HEK293T (cell line): ENCODE data around the gene GCNA.
"Not testable (repeated sequence)": the region's sequence is repeated elsewhere in the genome, so short reads cannot be mapped to it uniquely, and the experiment has no call there.

Experiments used
- CTCF ChIA-PET: fragments of 350-600 bp; formaldehyde crosslinking; extraction: SDS; loops from one replicate; lab custom pipeline; 2021; ENCODE audit warnings: antibody characterized with exemption, inconsistent platforms; lab: Yijun Ruan, JAX
- POLR2A ChIA-PET: fragments of 350-600 bp; formaldehyde crosslinking; extraction: SDS; loops from one replicate; lab custom pipeline; 2020; ENCODE audit warnings: antibody characterized with exemption, inconsistent platforms; lab: Yijun Ruan, JAX
- DNase-seq: peaks from one replicate; pipeline ENCODE4 v3.0.0; 2012; ENCODE audit warnings: mixed read lengths; ENCODE audit errors: extremely low spot score
- ARNT ChIP-seq: fragments of 450-650 bp; IDR thresholded peaks from 2 replicates; pipeline ENCODE4 v1.6.1; 2017; ENCODE audit warnings: mild to moderate bottlenecking
- BHLHE40 ChIP-seq: fragments of 450-650 bp; IDR thresholded peaks from 2 replicates; pipeline ENCODE4 v1.6.1; 2016; ENCODE audit warnings: mild to moderate bottlenecking, moderate library complexity, borderline replicate concordance
- CTBP1 ChIP-seq: fragments of 450-650 bp; IDR thresholded peaks from 2 replicates; pipeline ENCODE4 v1.6.1; 2016; ENCODE audit warnings: borderline replicate concordance
- ELF4 ChIP-seq: fragments of 450-650 bp; IDR thresholded peaks from 2 replicates; pipeline ENCODE4 v1.6.1; 2017; ENCODE audit warnings: antibody characterized with exemption
- FOXA1 ChIP-seq: fragments of 450-650 bp; IDR thresholded peaks from 2 replicates; pipeline ENCODE4 v1.6.1; 2016; ENCODE audit warnings: mild to moderate bottlenecking
- FOXK2 ChIP-seq: fragments of 450-650 bp; IDR thresholded peaks from 2 replicates; pipeline ENCODE4 v1.6.1; 2016; ENCODE audit warnings: mild to moderate bottlenecking
- FOXM1 ChIP-seq: fragments of 450-650 bp; IDR thresholded peaks from 2 replicates; pipeline ENCODE4 v1.6.1; 2017; ENCODE audit warnings: mild to moderate bottlenecking, borderline replicate concordance
- HDGF ChIP-seq: fragments of 450-650 bp; IDR thresholded peaks from 2 replicates; pipeline ENCODE4 v1.6.1; 2017; ENCODE audit warnings: antibody characterized with exemption, borderline replicate concordance
- L3MBTL2 ChIP-seq: fragments of 450-650 bp; conservative IDR thresholded peaks from 2 replicates; pipeline ENCODE4 v1.6.1; 2016; ENCODE audit warnings: mild to moderate bottlenecking
- LEF1 ChIP-seq: fragments of 450-650 bp; IDR thresholded peaks from 2 replicates; pipeline ENCODE4 v1.6.1; 2017; ENCODE audit warnings: mild to moderate bottlenecking, borderline replicate concordance
- NFRKB ChIP-seq: fragments of 450-650 bp; IDR thresholded peaks from 2 replicates; pipeline ENCODE4 v1.6.1; 2016; ENCODE audit warnings: mild to moderate bottlenecking, moderate library complexity
- SP1 ChIP-seq: fragments of 450-650 bp; IDR thresholded peaks from 2 replicates; pipeline ENCODE4 v1.6.1; 2017
- SUZ12 ChIP-seq: fragments of 450-650 bp; IDR thresholded peaks from 2 replicates; pipeline ENCODE4 v1.6.1; 2016; ENCODE audit warnings: mild to moderate bottlenecking
- TARDBP ChIP-seq: fragments of 450-650 bp; IDR thresholded peaks from 2 replicates; pipeline ENCODE4 v1.6.1; 2016
- ZNF384 ChIP-seq: fragments of 450-650 bp; IDR thresholded peaks from 2 replicates; pipeline ENCODE4 v1.6.1; 2016
- TF ChIP-seq, protein P1 (sequence below): fragments of 450-650 bp; IDR thresholded peaks from 2 replicates; pipeline ENCODE4 v1.6.1; 2016

The GCNA gene

DNA sequence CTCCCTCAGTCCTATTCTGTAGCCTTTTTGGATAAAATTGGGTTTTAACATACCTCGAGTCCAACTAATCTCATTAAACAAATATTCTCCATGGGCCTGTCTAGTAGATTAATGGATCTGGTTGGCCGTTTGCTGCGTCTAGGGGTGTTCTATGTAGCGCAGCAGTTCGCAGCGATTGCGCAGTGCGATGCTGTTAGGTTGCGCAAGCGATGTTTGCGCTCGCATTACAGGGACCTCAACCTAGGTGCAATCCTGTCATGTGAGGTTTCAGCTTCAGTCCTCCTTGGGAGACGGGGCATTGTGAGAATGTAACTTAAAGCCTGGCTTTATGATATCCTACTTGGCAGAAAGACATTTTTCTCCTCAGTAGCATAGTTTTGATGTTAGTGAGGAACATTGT is 31.4 kb upstream of the GCNA start:
- POLR2A ChIA-PET, result interaction anchor here (5.7 kb wide), 1 partner anchor 13 kb away, joined by 41 read pairs; the partner anchor contains the start of gene OGT
- no peak for DNase-seq
- TF ChIP-seq BHLHE40, result no peak
- TF ChIP-seq ARNT, result no peak
- no peak for TF ChIP-seq ELF4
- TF ChIP-seq TARDBP, result no peak
- TF ChIP-seq SUZ12, result no peak
- no peak for TF ChIP-seq CTBP1
- TF ChIP-seq LEF1, result no peak
- TF ChIP-seq HDGF, result no peak
- TF ChIP-seq FOXA1, result no peak
- TF ChIP-seq SP1, result no peak
- TF ChIP-seq FOXK2, result no peak
- TF ChIP-seq ZNF384, result no peak
- CTCF ChIA-PET, result no interaction called here

DNA sequence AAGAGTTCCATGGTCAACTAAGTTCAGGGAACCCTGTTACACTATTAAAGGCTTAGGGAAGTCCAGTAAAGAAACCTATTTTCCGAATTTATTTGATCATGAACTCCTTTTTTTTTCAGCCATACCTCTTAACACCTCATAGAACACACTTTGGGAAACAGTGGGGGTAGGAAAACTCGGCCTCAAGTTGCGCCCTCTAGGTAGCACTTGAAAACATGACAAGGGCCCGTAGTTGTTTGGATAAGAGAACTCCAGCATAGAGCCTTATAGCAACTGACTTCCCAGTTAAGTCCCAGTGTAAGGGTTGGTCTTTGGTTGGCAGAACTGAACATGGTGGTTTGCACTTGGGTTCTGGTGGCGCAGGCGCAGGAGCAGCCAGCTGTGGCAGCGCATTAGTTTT is 30.9 kb upstream of the GCNA start:
- CTCF ChIA-PET, result no interaction called here
- TF ChIP-seq, protein P1, sequence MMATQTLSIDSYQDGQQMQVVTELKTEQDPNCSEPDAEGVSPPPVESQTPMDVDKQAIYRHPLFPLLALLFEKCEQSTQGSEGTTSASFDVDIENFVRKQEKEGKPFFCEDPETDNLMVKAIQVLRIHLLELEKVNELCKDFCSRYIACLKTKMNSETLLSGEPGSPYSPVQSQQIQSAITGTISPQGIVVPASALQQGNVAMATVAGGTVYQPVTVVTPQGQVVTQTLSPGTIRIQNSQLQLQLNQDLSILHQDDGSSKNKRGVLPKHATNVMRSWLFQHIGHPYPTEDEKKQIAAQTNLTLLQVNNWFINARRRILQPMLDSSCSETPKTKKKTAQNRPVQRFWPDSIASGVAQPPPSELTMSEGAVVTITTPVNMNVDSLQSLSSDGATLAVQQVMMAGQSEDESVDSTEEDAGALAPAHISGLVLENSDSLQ, result no peak
- no peak for TF ChIP-seq ZNF384
- TF ChIP-seq SP1, result no peak
- no peak for TF ChIP-seq L3MBTL2
- TF ChIP-seq CTBP1, result no peak
- no peak for TF ChIP-seq TARDBP
- no peak for TF ChIP-seq NFRKB
- TF ChIP-seq SUZ12, result no peak
- no peak for TF ChIP-seq HDGF
- TF ChIP-seq FOXA1, result no peak
- no peak for TF ChIP-seq ELF4
- no peak for TF ChIP-seq FOXK2
- TF ChIP-seq LEF1, result no peak
- no peak for TF ChIP-seq BHLHE40
- no peak for TF ChIP-seq ARNT
- TF ChIP-seq FOXM1, result no peak
- POLR2A ChIA-PET, result interaction anchor here (5.7 kb wide), 1 partner anchor 14 kb away, joined by 41 read pairs; the partner anchor contains the start of gene OGT
- DNase-seq, result peak; percentile 20

DNA sequence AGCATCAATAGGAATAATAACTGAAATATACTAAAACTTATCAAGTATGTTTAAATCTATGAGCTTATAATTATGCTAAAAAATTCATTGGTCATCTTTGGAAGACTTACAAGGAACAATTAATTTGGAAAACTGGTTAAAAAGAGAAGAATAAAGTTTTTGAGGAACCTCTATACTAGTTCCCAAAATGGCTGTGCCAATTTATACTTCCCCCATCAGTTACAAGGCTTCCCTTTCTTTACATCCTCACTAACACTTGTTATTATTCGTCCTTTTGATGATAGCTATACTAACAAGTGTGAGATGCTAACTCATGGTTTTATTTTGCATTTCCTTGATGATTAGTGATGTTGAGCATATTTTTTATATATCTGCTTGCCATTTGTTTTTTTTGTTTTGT is 28.3 kb upstream of the GCNA start:
- CTCF ChIA-PET, result no interaction called here
- POLR2A ChIA-PET, result interaction anchor here (4.2 kb wide), 1 partner anchor 17 kb away, joined by 27 read pairs; the partner anchor contains the start of gene OGT
- no peak for DNase-seq

DNA sequence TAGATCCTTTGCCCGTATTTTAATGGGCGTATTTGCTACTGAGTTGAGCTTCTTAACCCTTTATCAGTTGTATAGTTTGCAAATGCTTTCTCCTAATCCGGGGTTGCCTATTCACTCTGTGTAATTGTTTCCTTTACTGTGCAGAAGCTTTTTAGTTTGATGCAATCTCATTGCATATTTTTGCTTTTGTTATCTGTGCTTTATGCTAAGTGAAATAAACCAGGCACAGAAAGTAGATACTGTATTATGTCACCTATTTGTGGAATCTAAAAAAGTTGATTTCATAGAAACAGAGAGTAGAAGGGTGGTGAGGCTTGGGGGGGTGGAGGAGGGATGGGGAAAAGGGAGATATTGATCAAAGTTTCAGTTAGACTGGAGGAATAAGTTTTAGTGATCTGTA is 27.7 kb upstream of the GCNA start:
- CTCF ChIA-PET, result no interaction called here
- POLR2A ChIA-PET, result interaction anchor here (4.2 kb wide), 1 partner anchor 17 kb away, joined by 27 read pairs; the partner anchor contains the start of gene OGT
- no peak for TF ChIP-seq CTBP1
- no peak for TF ChIP-seq NFRKB
- no peak for TF ChIP-seq SP1
- no peak for TF ChIP-seq FOXM1
- no peak for TF ChIP-seq LEF1
- no peak for TF ChIP-seq BHLHE40
- no peak for TF ChIP-seq FOXK2
- no peak for TF ChIP-seq ARNT
- no peak for TF ChIP-seq HDGF
- TF ChIP-seq TARDBP, result no peak
- no peak for TF ChIP-seq FOXA1
- TF ChIP-seq, protein P1, result no peak
- no peak for TF ChIP-seq ZNF384
- TF ChIP-seq ELF4, result no peak
- TF ChIP-seq L3MBTL2, result no peak
- TF ChIP-seq SUZ12, result no peak
- DNase-seq, result no peak

More for the DNA sequence above, 28.3 kb upstream of the GCNA start:
- TF ChIP-seq TARDBP (no peak), CTBP1 (no peak), NFRKB (no peak), FOXM1 (no peak), FOXA1 (no peak), BHLHE40 (no peak), ZNF384 (no peak), SUZ12 (no peak), ELF4 (no peak), FOXK2 (no peak), SP1 (no peak), L3MBTL2 (no peak), ARNT (no peak), LEF1 (no peak), HDGF (no peak)
- TF ChIP-seq, protein P1, result no peak

DNA sequence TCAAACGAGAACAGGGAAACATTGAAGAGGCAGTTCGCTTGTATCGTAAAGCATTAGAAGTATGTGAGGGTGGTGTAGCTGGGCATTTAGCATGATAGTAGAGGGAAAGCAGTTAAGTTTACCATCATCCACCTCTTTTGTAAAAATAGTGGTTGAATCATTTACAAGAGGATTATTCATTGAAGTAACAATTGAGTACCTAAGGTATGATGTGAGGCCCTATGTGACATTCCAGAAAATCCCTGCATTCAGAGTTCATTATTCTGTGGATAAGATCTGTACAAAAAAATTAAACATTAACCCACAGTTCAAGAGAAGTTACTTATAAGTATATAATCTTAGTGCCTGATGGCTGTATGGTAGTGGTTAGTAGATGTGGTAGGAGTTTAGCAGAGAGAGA is 22.2 kb upstream of the GCNA start:
- no peak for DNase-seq
- POLR2A ChIA-PET, result no interaction called here
- CTCF ChIA-PET, result interaction anchor here (0.6 kb wide), 1 partner anchor 355 kb away, joined by 3 read pairs; the partner anchor contains the start of gene NHSL2

DNA sequence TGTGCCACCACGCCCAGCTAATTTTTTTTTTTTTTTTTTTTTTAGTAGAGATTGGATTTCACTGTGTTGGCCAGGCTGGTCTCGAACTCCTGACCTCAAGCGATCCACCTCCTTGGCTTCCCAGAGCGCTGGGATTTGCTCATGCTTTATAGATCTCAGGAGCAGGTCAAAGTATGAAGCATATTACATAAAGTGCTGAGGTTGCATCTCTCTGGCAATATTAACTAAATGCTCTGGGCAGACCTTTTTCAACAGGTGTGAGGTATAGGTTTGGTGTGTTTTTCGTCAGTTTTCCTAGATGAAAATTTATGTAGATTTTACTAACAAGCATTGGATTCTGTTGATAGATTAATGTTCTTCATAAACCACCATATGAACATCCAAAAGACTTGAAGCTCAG is 19.3 kb upstream of the GCNA start:
- ChIA-PET POLR2A (no interaction called here), CTCF (no interaction called here)
- no peak for DNase-seq
- TF ChIP-seq SUZ12, result no peak
- TF ChIP-seq CTBP1, result no peak
- no peak for TF ChIP-seq NFRKB
- TF ChIP-seq FOXK2, result no peak
- no peak for TF ChIP-seq FOXA1
- no peak for TF ChIP-seq SP1
- no peak for TF ChIP-seq FOXM1
- TF ChIP-seq ELF4, result no peak
- no peak for TF ChIP-seq BHLHE40
- no peak for TF ChIP-seq LEF1
- no peak for TF ChIP-seq ZNF384
- no peak for TF ChIP-seq ARNT
- TF ChIP-seq TARDBP, result no peak
- no peak for TF ChIP-seq HDGF
- TF ChIP-seq, protein P1, result no peak
- TF ChIP-seq L3MBTL2, result no peak

More for the DNA sequence above, 22.2 kb upstream of the GCNA start:
- TF ChIP-seq HDGF (no peak), FOXM1 (no peak), NFRKB (no peak), TARDBP (no peak), FOXK2 (no peak), ARNT (no peak), L3MBTL2 (no peak), ZNF384 (no peak), SP1 (no peak), ELF4 (no peak)

DNA sequence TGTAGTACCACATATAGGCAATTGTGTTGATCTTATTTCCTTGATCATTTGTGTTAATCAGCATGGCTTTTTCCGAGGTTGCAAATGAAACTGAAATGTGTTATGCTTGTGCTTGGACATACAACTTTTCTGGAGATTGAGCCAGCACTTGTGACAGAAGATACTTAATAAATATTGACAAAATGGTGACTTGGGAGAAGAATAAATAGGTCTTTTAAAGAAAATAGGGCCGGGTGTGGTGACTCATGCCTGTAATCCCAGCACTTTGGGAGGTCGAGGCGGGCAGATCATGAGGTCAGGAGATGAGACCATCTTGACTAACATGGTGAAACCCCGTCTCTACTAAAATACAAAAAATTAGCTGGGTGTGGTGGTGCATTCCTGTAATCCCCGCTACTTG is 18.5 kb upstream of the GCNA start:
- CTCF ChIA-PET, DNase-seq, POLR2A ChIA-PET: not testable (repeated sequence)
